ENCODE results near the gene RETNLB. TPM values are rescaled to one million over a fixed set of nuclear protein-coding genes. Genes with fewer than 3 reads are reported as not detected.

RETNLB gene
- total RNA-seq, 1 experiment from 2014 or later: not detected

Other genes with a start within 250 kb of the RETNLB start
- 2.4 and 2.8 TPM in 2 replicates for gene MYH15, start 246.8 kb downstream of the RETNLB start, total RNA-seq (2014; rRNA removed)
- gene CIP2A, start 168.0 kb downstream of the RETNLB start, total RNA-seq (2014; rRNA removed): 47.9 and 52.4 TPM in 2 replicates
- gene DZIP3, start 167.7 kb downstream of the RETNLB start, total RNA-seq (2014; rRNA removed): 5.1 and 7.3 TPM in 2 replicates
- gene TRAT1, start 65.4 kb upstream of the RETNLB start, total RNA-seq (2014; rRNA removed): not detected in 2 replicates
- not detected in 2 replicates for gene GUCA1C, start 196.5 kb upstream of the RETNLB start, total RNA-seq (2014; rRNA removed)